ENCODE data around the gene TMEM184A.
A peak's percentile ranks its signal among the peaks of the same experiment; 100 is the strongest.

The TMEM184A gene

GRCh38 chr7:1513657-1514095, 42.3 kb downstream of the TMEM184A start:
- Histone ChIP-seq H3K27me3 (replicated peaks; ENCODE audit: control insufficient read depth, insufficient read depth, low read length, poor library complexity, severe bottlenecking) (no peaks in the 10 kb centered on the region), H3K4me1 (ENCODE audit: control insufficient read depth, insufficient read depth, low read length, poor library complexity, severe bottlenecking) (peaks cover 11% of the 10 kb centered on the region), H3K9me3 (ENCODE audit: control insufficient read depth, low read length) (no peaks in the 10 kb centered on the region), H3K4me3 (ENCODE audit: insufficient read depth, low read depth, low read length, poor library complexity, severe bottlenecking) (no peak overlapping the region), H3K36me3 (ENCODE audit: control insufficient read depth, insufficient read depth, low read length) (no peaks in the 10 kb centered on the region), H3K27ac (ENCODE audit: insufficient read depth, low read length, poor library complexity, severe bottlenecking) (no peak overlapping the region)
- no peak for DNase-seq

- H3K4me1 ChIP-seq (ENCODE audit: control insufficient read depth, insufficient read depth, low read length, poor library complexity, severe bottlenecking), result peaks cover 11% of the 10 kb centered on the region
- no peaks in the 10 kb centered on the region for H3K36me3 ChIP-seq (ENCODE audit: control insufficient read depth, insufficient read depth, low read length)
- H3K9me3 ChIP-seq (ENCODE audit: control insufficient read depth, low read length), result no peaks in the 10 kb centered on the region
- H3K27ac ChIP-seq (ENCODE audit: insufficient read depth, low read length, poor library complexity, severe bottlenecking), result no peak overlapping the region
- H3K27me3 ChIP-seq (replicated peaks; ENCODE audit: control insufficient read depth, insufficient read depth, low read length, poor library complexity, severe bottlenecking), result no peaks in the 10 kb centered on the region
- DNase-seq, result peak in 1 of 3 donors; percentile 22
- no peak overlapping the region for H3K4me3 ChIP-seq (ENCODE audit: insufficient read depth, low read depth, low read length, poor library complexity, severe bottlenecking)
Measured at GRCh38 chr7:1512781-1513656, 43.0 kb downstream of the TMEM184A start.

GRCh38 chr7:1511444-1512422, 44.3 kb downstream of the TMEM184A start:
- Histone ChIP-seq H3K27me3 (replicated peaks; ENCODE audit: control insufficient read depth, insufficient read depth, low read length, poor library complexity, severe bottlenecking) (no peaks in the 10 kb centered on the region), H3K36me3 (ENCODE audit: control insufficient read depth, insufficient read depth, low read length) (no peaks in the 10 kb centered on the region), H3K27ac (ENCODE audit: insufficient read depth, low read length, poor library complexity, severe bottlenecking) (peak overlapping the region; percentile 13), H3K9me3 (ENCODE audit: control insufficient read depth, low read length) (no peaks in the 10 kb centered on the region), H3K4me1 (ENCODE audit: control insufficient read depth, insufficient read depth, low read length, poor library complexity, severe bottlenecking) (peaks cover 14% of the 10 kb centered on the region), H3K4me3 (ENCODE audit: insufficient read depth, low read depth, low read length, poor library complexity, severe bottlenecking) (no peak overlapping the region)
- no peak for DNase-seq

- Histone ChIP-seq H3K9me3 (ENCODE audit: control insufficient read depth, low read length) (no peaks in the 10 kb centered on the region), H3K27me3 (replicated peaks; ENCODE audit: control insufficient read depth, insufficient read depth, low read length, poor library complexity, severe bottlenecking) (no peaks in the 10 kb centered on the region), H3K27ac (ENCODE audit: insufficient read depth, low read length, poor library complexity, severe bottlenecking) (no peak overlapping the region), H3K4me1 (ENCODE audit: control insufficient read depth, insufficient read depth, low read length, poor library complexity, severe bottlenecking) (peaks cover 16% of the 10 kb centered on the region), H3K36me3 (ENCODE audit: control insufficient read depth, insufficient read depth, low read length) (no peaks in the 10 kb centered on the region), H3K4me3 (ENCODE audit: insufficient read depth, low read depth, low read length, poor library complexity, severe bottlenecking) (no peak overlapping the region)
- DNase-seq, result no peak
Measured at GRCh38 chr7:1510780-1511154, 45.2 kb downstream of the TMEM184A start.

GRCh38 chr7:1509226-1509625, 46.8 kb downstream of the TMEM184A start:
- H3K36me3 ChIP-seq (ENCODE audit: control insufficient read depth, insufficient read depth, low read length), result no peaks in the 10 kb centered on the region
- no peak overlapping the region for H3K27ac ChIP-seq (ENCODE audit: insufficient read depth, low read length, poor library complexity, severe bottlenecking)
- H3K9me3 ChIP-seq (ENCODE audit: control insufficient read depth, low read length), result no peaks in the 10 kb centered on the region
- peaks cover 16% of the 10 kb centered on the region for H3K4me1 ChIP-seq (ENCODE audit: control insufficient read depth, insufficient read depth, low read length, poor library complexity, severe bottlenecking)
- no peaks in the 10 kb centered on the region for H3K27me3 ChIP-seq (replicated peaks; ENCODE audit: control insufficient read depth, insufficient read depth, low read length, poor library complexity, severe bottlenecking)
- DNase-seq, result no peak
- no peak overlapping the region for H3K4me3 ChIP-seq (ENCODE audit: insufficient read depth, low read depth, low read length, poor library complexity, severe bottlenecking)

GRCh38 chr7:1508277-1508758, 47.7 kb downstream of the TMEM184A start:
- Histone ChIP-seq H3K4me1 (ENCODE audit: control insufficient read depth, insufficient read depth, low read length, poor library complexity, severe bottlenecking) (peaks cover 17% of the 10 kb centered on the region), H3K9me3 (ENCODE audit: control insufficient read depth, low read length) (no peaks in the 10 kb centered on the region), H3K4me3 (ENCODE audit: insufficient read depth, low read depth, low read length, poor library complexity, severe bottlenecking) (no peak overlapping the region), H3K27me3 (replicated peaks; ENCODE audit: control insufficient read depth, insufficient read depth, low read length, poor library complexity, severe bottlenecking) (no peaks in the 10 kb centered on the region), H3K36me3 (ENCODE audit: control insufficient read depth, insufficient read depth, low read length) (no peaks in the 10 kb centered on the region), H3K27ac (ENCODE audit: insufficient read depth, low read length, poor library complexity, severe bottlenecking) (no peak overlapping the region)
- DNase-seq, result no peak

GRCh38 chr7:1505731-1506550, 50.1 kb downstream of the TMEM184A start:
- Histone ChIP-seq H3K9me3 (ENCODE audit: control insufficient read depth, low read length) (no peaks in the 10 kb centered on the region), H3K27me3 (replicated peaks; ENCODE audit: control insufficient read depth, insufficient read depth, low read length, poor library complexity, severe bottlenecking) (no peaks in the 10 kb centered on the region), H3K36me3 (ENCODE audit: control insufficient read depth, insufficient read depth, low read length) (peaks cover 8% of the 10 kb centered on the region), H3K4me3 (ENCODE audit: insufficient read depth, low read depth, low read length, poor library complexity, severe bottlenecking) (no peak overlapping the region), H3K4me1 (ENCODE audit: control insufficient read depth, insufficient read depth, low read length, poor library complexity, severe bottlenecking) (peaks cover 17% of the 10 kb centered on the region), H3K27ac (ENCODE audit: insufficient read depth, low read length, poor library complexity, severe bottlenecking) (no peak overlapping the region)
- DNase-seq, result no peak

- peak within 1 kb of the TSS; percentile 100 for H3K4me3 ChIP-seq (ENCODE audit: insufficient read depth, low read depth, low read length, poor library complexity, severe bottlenecking)
- peaks cover 17% of the 10 kb centered on the region for H3K4me1 ChIP-seq (ENCODE audit: control insufficient read depth, insufficient read depth, low read length, poor library complexity, severe bottlenecking)
- peaks cover 25% of the 10 kb centered on the region for H3K36me3 ChIP-seq (ENCODE audit: control insufficient read depth, insufficient read depth, low read length)
- peak within 1 kb of the TSS; percentile 70 for H3K27ac ChIP-seq (ENCODE audit: insufficient read depth, low read length, poor library complexity, severe bottlenecking)
- no peaks in the 10 kb centered on the region for H3K27me3 ChIP-seq (replicated peaks; ENCODE audit: control insufficient read depth, insufficient read depth, low read length, poor library complexity, severe bottlenecking)
- H3K9me3 ChIP-seq (ENCODE audit: control insufficient read depth, low read length), result no peaks in the 10 kb centered on the region
- peak; percentile 80 to 86 (median 82) for DNase-seq
Measured at GRCh38 chr7:1503816-1504775, 51.9 kb downstream of the TMEM184A start, which contains the start of gene INTS1. INTS1 (minus strand) TSS chr7:1504389; CDS start chr7:1503960, 429 bp downstream.
